ENCODE measurements around the gene CCT3. TPM values are rescaled to one million over a fixed set of nuclear protein-coding genes. Genes with fewer than 3 reads are reported as not detected.

Gene CCT3
- total RNA-seq, 2 experiments from 2014 or later, result 379 to 388 TPM

DNA sequence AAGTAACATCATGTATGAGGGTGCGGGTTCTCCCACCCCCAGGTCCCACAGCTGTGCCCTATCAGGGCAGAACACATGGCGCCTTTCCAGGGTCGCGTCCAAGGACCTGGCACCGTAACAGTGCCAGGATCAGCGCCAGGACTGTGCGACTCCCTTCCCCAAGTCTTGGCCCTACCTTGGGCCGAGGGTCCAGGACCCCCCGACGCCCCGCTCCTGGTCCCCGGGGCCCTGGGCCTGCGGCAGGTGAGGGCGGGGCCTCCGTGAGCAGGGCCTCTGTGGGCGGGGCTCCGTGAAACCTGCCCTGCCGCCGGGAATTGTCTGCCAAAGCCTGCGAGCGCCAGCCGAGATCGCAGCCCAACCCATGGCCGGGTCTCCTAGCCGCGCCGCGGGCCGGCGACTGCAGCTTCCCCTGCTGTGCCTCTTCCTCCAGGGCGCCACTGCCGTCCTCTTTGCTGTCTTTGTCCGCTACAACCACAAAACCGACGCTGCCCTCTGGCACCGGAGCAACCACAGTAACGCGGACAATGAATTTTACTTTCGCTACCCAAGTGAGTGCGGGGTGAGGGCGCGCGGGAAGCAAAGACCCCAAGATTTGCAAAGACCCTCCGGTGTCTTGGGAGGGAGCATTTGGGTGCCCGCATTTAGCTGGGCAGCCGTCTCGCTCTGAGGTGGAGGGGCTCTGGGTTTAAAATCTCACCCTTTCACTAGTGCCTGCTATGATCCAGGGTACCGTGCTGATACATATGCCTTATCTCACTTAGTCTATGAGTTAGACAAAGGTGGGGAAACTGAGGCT lies 31.0 kb upstream of the CCT3 start, which contains the start of gene RHBG:
RHBG (plus strand) TSS at position 323 of the 796 bp plus-strand sequence; CDS start at position 362, 39 bp downstream.
- peaks cover 48% of the 10 kb centered on the region for H3K27me3 Mint-ChIP-seq

DNA sequence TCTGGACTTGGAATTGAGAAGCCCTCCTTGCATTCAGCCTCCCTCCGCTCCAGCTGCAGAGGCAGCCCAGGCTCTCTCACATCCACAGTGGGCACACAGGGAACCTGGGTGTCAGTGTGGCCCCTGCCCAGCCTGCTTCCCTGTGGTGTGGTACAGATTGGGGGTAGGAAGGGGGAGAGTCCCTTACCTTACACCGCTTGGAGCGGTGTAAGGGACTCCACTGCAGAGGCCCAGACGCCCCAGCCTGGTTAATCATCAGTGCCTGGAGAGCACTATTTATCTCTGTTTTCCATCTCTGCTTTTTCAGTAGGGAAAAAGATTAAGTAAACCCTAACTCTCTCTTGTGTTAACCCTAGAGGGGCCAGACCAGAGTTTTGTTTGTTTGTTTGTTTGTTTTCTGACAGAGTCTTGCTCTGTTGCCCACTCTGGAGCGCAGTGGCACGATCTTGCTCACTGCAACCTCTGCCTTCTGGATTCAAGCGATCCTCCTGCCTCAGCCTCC lies 30.1 kb upstream of the CCT3 start:
- no peaks in the 10 kb centered on the region for H3K9me3 Mint-ChIP-seq
- TF ChIP-seq, protein P1, sequence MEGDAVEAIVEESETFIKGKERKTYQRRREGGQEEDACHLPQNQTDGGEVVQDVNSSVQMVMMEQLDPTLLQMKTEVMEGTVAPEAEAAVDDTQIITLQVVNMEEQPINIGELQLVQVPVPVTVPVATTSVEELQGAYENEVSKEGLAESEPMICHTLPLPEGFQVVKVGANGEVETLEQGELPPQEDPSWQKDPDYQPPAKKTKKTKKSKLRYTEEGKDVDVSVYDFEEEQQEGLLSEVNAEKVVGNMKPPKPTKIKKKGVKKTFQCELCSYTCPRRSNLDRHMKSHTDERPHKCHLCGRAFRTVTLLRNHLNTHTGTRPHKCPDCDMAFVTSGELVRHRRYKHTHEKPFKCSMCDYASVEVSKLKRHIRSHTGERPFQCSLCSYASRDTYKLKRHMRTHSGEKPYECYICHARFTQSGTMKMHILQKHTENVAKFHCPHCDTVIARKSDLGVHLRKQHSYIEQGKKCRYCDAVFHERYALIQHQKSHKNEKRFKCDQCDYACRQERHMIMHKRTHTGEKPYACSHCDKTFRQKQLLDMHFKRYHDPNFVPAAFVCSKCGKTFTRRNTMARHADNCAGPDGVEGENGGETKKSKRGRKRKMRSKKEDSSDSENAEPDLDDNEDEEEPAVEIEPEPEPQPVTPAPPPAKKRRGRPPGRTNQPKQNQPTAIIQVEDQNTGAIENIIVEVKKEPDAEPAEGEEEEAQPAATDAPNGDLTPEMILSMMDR (IDR thresholded peaks at IDR 0.05), result no peak
- H3K4me3 Mint-ChIP-seq, result no peak overlapping the region
- ChIA-PET POLR2A (no interaction called here), CTCF (interaction anchor here (0.7 to 6.1 kb wide), 2 partner anchors 17 to 78 kb away, joined by 5 to 73 read pairs; no protein-coding TSS in a partner anchor)
- ATAC-seq, result no peak
- peaks cover 2% of the 10 kb centered on the region for H3K4me1 Mint-ChIP-seq (ENCODE audit: low read depth)
- no peaks in the 10 kb centered on the region for H3K36me3 Mint-ChIP-seq (ENCODE audit: low read depth)
- intact Hi-C loops (cut with micrococcal nuclease), result no loop called here
- DNase-seq, result no peak
- H3K27ac Mint-ChIP-seq, result no peak overlapping the region
- H3K27me3 Mint-ChIP-seq, result peaks cover 46% of the 10 kb centered on the region

More for the DNA sequence above, 31.0 kb upstream of the CCT3 start, which contains the start of gene RHBG:
- ATAC-seq (peak; percentile 45), DNase-seq (peak; percentile 19)
- CTCF ChIA-PET, result interaction anchor here (0.7 to 6.1 kb wide), 3 partner anchors 16 to 77 kb away, joined by 5 to 73 read pairs (median 26); no protein-coding TSS in a partner anchor
- TF ChIP-seq, protein P1 (IDR thresholded peaks at IDR 0.05), result no peak
- POLR2A ChIA-PET, result interaction anchor here (0.5 kb wide), 1 partner anchor 56 kb away, joined by 4 read pairs; no protein-coding TSS in a partner anchor
- Mint-ChIP-seq H3K9me3 (no peaks in the 10 kb centered on the region), H3K36me3 (ENCODE audit: low read depth) (no peaks in the 10 kb centered on the region), H3K4me1 (ENCODE audit: low read depth) (peaks cover 2% of the 10 kb centered on the region), H3K4me3 (peak within 1 kb of the TSS; percentile 7), H3K27ac (no peak within 1 kb of the TSS)
- intact Hi-C loops (cut with micrococcal nuclease), result no loop called here

DNA sequence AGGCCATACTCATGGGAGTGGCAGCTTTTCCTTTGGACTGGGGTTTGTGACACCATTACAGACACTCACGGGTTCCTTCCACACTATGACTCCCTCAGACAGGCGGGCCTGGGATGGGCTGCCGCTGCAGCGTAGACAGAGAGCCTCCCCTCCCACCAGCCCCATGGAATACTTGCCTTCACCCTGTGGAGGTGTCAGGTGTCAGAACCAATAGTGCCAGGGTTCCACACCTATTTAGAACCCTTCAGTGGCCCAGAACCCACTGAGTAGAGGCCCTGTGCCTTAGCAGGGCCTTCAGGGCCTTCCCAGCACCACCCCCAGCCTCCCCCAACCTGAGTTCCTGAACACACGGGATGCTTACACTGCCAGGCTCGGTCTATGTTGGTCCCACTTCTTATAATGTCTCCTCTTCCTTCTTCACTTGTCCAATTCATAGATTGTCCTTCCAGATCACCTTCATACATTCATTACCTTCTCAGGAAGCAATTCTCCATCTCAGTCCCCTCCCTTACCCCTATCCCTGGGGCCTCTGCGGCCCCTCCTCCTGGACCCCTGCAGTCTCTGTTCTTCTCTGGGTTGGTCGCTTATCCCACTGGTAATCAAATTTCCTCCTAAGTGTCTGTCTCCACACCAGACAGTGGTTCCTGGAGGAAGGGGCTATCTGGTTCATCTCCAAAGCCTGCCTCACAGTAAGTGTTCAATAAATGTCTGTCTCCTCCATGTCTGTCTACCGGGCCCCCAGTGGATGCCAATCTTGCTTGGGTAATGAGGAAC lies 29.5 kb upstream of the CCT3 start:
- no peaks in the 10 kb centered on the region for H3K9me3 Mint-ChIP-seq
- H3K27ac Mint-ChIP-seq, result no peak overlapping the region
- ChIA-PET POLR2A (no interaction called here), CTCF (interaction anchor here (0.7 kb wide), 1 partner anchor 18 kb away, joined by 3 read pairs; no protein-coding TSS in a partner anchor)
- DNase-seq (no peak), ATAC-seq (no peak)
- H3K4me1 Mint-ChIP-seq (ENCODE audit: low read depth), result peaks cover 2% of the 10 kb centered on the region
- H3K27me3 Mint-ChIP-seq, result peaks cover 43% of the 10 kb centered on the region
- intact Hi-C loops (cut with micrococcal nuclease), result no loop called here
- H3K4me3 Mint-ChIP-seq, result no peak overlapping the region
- H3K36me3 Mint-ChIP-seq (ENCODE audit: low read depth), result no peaks in the 10 kb centered on the region
- TF ChIP-seq, protein P1 (IDR thresholded peaks at IDR 0.05), result no peak

DNA sequence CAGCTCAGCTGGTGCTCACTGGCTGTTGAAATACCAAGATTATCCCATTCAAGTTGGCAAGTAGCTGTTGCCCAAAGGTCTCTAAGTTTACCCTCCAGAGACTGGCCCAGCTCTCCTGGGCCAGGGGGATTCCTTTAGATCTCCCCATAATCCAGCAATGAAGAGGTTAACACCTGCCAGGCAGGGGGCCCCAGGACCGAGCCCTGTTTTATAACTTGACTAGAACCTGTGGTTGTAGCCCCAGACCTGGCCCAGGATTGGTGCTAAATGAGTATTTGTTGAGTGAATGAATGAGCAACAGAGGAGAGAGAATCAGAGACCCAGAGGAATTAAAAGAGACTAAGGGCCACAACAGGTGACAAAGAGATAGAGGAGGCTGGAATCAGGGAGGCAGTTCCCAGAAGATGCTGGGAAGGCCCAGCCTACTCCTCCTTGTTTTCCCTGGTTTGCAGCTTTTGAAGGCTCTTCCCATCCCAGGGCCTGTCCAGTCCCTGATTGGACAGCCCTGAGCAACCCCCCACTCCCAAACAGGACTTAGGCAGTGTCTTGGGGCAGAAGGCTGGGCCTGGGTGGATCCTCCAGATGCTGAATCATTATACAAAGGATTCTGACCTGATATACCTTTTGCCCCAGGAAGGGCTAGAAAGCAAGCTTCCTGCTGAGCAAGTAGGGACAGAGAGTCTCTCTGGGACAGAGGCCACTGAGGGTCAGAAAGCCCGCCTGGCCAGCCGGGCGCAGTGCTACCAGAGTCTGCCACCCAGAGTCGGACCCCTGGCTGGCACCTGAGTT lies 28.5 kb upstream of the CCT3 start:
- DNase-seq, result no peak
- TF ChIP-seq, protein P1 (IDR thresholded peaks at IDR 0.05), result no peak
- peaks cover 2% of the 10 kb centered on the region for H3K4me1 Mint-ChIP-seq (ENCODE audit: low read depth)
- intact Hi-C loops (cut with micrococcal nuclease), result no loop called here
- no peaks in the 10 kb centered on the region for H3K9me3 Mint-ChIP-seq
- ChIA-PET POLR2A (no interaction called here), CTCF (interaction anchor here (0.7 to 1.5 kb wide), 4 partner anchors 19 to 79 kb away, joined by 3 to 9 read pairs (median 4); no protein-coding TSS in a partner anchor)
- no peak overlapping the region for H3K27ac Mint-ChIP-seq
- H3K27me3 Mint-ChIP-seq, result peaks cover 37% of the 10 kb centered on the region
- ATAC-seq, result no peak
- no peaks in the 10 kb centered on the region for H3K36me3 Mint-ChIP-seq (ENCODE audit: low read depth)
- no peak overlapping the region for H3K4me3 Mint-ChIP-seq
